Measurements from ENCODE around the gene PRMT2.
"Not testable (repeated sequence)": the region's sequence is repeated elsewhere in the genome, so short reads cannot be mapped to it uniquely, and the experiment has no call there.

PRMT2 gene

DNA sequence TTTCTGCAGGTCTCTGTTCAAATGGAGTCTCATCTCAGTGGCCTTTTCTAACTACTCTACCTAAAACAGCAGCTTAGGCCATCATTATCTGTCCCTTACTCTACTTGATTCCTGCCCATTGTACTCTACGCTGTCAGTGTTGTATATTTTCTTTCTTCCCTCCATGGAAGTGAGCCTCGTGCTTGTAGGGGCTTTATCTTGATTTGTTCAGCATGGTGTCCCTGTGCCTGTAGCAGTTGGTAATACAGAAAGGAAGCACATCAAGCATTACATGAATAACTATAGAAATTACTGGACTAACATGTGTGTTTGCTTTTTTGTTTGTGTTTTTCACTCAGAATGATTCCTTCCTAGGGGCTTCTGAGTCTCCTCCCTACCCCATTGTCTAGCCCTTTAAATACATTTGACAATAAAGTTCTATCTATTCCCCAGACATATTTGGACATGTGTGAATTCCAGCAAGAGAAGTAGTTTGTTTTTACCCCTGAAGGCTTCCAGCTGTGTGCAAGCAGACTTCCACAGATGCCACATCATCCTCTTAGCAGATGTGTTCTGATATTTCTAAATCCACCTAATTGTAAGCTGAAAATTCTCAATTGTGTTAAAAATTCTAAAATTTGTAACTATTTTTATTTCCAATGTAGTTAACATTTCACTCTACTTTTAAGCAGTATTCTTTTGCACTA, 40.3 kb downstream of the PRMT2 start:
- DNase-seq, result no peak

- DNase-seq, result not testable (repeated sequence)
Observed at GRCh38 chr21:46676542-46676941, 41.1 kb downstream of the PRMT2 start.

DNA sequence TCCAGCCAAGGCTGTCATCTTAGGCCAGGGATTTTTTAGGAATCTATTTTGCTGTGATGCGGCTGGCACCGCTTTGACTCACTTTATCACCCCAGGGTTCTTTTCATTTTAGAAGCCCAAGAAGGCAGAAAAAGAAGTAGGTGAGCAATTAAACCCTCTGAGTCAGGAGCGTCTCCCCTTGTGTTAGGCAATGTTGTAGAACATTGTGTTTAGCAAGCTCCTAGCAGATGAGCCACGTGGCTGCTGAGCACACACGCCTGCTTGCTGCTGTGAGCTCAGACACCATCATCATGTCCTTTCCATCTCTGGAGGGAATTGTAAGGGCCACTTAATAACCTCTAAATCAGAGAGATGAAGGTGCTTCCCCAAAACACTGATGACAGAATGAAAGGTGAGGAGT, 46.1 kb downstream of the PRMT2 start:
- DNase-seq, result not testable (repeated sequence)

DNA sequence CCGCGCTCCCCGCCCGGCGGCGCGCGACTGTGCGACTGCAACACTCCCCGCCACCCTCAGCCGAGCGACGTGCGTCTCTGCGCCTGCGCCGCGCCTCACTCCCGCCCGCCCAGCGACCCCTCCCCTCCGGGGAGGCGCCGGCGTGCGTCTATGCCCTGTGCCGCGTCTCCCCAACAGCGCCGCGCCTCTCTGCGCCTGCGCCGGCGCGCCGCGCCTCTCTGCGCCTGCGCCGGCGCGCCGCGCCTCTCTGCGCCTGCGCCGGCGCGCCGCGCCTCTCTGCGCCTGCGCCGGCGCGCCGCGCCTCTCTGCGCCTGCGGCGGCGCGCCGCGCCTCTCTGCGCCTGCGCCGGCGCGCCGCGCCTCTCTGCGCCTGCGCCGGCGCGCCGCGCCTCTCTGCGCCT, 63.2 kb downstream of the PRMT2 start:
- DNase-seq, result not testable (repeated sequence)

GRCh38 chr21:46699104-46699503, 63.6 kb downstream of the PRMT2 start:
- not testable (repeated sequence) for DNase-seq

All from activated gamma-delta T cell (primary cell).